Stimulated activated CD8-positive, alpha-beta memory T cell treated with anti-CD3 and anti-CD28 coated beads, Interleukin-2, amount 100 ng/mL, for 1 hour (primary cell): ENCODE results near the gene IGSF22.

Experiments
- DNase-seq, 2 donors: peaks; one replicate each; pipeline ENCODE4 v3.0.0-alpha.2; 2020; ENCODE audit warnings: low read depth in 2 of 2

IGSF22 gene

DNA sequence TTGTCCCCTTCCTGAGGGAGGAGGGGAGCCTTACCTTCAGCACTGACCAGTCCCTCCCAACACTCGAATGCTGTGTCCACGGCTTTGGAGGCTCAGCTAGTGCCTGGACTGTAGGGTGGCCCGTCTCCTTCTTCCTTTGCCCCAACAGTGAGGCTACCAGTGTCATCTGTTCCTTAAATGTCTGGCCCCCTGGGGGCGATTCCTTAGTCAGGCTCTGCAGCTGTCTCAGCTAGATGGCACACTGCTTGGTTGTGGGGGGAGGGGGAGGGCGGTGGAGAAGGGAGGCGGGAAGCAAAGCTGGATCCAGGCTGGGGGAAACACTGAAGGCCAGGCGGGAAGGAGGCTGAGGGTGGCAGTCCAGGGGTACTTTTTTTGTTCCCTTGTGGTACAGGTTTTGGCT, at the start of gene IGSF22:
Gene IGSF22 (minus strand): TSS at position 149 of the 400 bp plus-strand sequence. CDS start 1,952 bp downstream, outside the sequence.
- DNase-seq = no peak

DNA sequence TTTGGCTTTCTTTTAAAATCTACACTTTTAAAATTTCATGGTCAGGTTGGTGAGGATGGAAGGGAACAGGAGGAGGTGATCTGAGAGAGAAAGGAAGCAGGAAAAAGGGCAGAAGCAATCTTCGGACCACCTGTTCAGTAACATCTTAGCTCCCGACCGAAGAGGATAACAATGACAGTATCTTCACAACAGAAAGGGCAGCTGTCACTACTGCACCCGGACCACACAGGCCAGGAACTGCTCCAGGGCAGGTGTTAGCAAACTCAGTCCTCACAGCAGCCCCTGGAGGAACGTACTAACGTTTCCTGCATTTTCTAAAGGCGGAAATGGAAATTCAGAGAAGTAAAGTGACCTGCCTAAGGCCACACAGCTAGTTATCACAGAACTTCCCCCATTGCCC, 48.8 kb upstream of the IGSF22 start:
- no peak for DNase-seq

DNA sequence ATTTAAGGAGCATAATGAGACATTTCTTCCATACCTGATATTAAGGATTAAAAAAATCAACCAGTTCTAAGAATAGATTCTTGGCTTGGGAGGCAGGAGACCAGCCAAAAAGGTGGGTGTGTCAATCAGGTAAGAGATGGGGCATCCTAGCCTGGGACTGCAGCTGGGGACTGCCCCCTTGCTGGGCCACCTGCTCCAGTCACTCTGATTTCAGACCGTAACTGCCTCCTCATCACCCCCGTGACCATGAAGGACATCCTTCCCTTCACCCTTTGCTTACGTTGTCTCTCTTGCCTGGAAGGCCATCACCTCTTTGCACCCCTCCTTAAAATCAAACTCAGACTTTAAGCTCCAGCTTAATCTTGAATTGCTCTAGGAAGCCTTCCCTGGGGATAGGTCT, 47.7 kb upstream of the IGSF22 start:
- no peak for DNase-seq

DNA sequence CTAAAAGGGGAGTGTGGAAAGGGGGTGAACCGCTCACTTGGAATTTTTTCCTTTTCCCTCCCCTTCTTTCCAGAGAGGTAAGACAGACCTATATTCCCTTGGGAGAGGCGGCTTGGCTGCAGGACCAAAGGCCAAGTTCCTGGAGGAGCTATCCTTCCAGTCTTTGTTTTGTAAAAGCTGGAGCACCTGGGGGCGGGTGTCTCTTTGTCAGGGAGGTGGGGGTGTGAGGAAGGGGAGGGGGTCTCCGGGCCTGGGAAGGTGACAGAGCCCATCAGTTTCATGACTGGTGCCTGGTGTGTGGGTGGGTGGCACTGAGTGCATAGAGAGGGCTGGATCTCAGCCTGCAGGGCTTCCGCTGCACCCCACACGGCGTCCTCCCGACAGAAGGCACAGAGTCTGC, 47.1 kb upstream of the IGSF22 start:
- no peak for DNase-seq

DNA sequence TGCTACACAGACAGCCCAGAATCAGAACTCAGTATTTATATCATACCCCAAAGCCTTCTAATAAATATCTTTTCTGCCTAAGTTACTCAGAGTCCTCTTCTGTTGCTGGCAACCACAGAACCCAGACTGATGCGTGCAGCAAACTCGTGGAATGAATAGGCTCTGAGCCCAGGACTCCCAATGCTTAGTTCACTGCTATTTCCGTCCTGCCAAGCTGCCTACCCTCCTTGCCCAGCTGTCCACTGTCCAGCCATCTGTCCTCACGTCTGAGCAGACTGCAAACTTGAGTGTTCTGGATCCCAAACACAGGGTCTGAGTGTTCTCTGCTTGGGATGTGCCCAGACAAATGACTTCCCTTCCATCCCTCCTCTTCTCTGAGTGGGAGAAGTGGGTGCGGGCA, 46.2 kb upstream of the IGSF22 start:
- no peak for DNase-seq

DNA sequence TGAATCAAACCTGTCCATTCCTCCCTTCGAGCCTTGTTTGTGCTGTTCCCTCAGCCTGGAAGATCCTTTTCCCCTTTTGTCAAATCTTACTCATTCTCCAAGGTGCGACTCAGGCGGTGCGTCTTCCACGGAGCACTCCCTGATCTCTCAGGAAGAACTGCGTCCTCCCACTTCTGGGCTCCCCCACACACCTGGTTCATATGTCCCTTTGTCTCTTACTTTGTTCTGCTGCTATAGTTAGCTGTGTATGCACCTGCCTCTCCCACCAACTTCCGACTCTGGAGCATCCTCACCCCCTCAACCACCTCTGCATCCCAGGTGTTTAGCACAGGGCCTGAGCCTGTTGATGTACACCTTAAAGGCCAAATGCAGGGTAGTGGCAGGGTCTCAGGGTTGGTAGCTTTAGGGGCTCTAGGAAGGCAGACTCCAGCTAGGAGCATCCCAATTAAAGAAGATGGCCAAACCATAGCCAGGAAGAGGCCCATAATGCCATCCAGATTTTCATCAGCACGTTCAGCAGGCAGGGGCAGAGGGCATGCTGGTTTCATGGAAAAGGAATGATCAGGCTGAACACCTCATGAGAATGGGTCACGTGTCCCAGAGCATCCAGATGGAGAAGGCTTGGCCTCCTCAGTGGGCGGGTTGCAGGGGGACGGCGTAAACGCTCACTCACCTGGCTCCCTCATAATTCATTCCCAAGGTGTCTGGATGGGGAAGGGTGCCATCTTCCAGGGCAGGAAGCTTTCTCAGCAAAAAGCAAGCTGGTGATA, 45.5 kb upstream of the IGSF22 start:
- DNase-seq = no peak

DNA sequence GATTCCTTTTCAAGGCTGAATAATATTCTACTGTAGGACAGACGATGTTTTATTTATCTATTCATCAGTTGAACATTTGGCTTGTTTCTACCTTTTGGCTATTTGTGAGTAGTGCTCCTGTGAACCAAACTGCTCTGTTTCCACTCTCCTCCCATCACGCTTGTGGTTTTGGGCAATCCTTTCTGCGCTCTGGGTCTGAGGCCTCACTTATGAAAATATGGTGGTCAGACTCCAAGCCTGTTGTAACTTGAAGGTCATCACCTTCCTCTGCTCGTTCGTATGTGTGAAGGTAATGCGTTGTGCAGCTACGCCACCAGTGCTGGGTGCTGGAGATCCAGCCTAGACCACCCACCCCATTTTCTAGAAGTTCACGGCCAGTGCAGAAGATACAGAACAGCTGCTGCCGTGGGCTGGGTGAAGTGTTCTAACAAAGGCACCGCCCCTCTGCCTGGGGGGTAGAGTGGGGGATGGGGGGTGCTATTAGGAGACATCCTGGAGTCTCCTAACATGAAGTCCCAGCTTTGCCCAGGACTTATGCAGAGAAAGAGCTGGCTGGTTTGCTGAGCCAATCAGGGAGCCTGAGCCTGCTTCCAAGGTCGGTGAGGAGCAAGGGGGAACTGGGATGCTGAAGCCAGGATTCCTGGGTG, 44.6 kb upstream of the IGSF22 start:
- DNase-seq = no peak

DNA sequence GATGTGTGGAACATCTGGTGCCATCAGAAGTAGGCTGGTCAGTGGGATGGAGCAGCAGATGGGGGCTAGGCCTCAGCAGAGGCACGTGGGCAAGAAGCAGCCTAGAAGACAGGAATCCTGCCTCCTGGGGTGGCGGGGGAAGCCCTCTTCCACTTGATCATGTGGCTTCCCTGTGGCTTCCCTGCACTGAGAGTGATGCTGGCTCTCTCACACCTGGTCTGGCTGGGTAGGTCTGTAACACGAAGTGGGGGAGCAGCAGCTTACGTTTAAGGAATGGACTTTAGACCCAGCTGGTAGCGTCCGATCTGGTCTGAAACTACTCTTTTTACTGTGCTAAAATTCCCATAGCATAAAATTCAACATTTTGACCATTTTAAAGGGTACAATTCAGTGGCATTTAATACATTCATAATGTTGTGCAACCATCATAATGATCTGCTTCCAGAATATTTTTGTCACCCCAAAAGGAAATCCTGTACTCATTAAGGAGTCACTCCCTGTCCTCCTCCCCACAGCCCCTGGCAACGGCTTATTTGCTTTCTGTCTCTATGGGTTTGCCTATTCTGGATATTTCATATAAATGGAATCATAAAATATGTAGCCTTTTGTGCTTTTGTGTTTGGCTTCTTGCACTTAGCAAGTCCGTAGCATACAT, 43.9 kb upstream of the IGSF22 start:
- no peak for DNase-seq

DNA sequence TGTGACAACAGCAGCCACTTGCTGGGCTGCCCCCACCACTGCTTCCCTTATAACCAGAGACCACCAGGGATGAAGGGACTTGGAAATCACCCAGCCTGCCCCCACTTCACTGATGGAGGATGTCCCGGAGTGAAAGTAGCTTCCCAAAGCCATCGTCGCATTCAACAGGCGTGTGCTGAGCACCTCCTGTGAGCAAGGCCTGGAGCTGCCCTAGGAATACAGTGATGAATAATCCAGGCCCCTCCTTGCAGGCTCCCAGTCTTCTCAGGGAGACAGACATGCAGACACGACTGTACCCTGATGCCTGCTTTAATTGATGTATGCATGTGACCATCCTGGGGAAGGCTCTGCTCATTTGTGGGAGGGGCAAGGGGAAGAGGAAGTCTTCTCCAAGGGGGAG, 43.0 kb upstream of the IGSF22 start:
- DNase-seq = no peak

DNA sequence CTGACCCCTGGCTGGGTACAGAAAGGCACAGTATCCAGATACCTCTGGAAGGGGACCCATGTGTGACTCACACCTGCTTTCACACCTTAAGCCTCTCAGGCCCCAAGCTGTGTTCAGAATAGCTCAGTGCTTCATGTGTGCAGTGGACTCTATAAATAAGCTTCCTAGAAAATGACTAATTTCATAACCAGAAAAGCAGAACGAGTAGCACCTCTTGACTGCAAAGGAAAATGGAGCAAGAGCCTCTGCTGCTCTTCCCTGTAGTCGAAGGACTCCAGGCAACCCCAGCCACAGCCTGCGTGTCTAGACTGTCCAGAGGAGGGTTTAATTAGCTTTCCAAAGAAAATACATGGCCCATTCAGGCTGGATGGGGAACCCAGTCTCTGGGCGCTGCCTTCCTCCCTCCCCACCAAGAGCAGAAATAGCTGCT, 42.5 kb upstream of the IGSF22 start:
- DNase-seq = no peak

DNA sequence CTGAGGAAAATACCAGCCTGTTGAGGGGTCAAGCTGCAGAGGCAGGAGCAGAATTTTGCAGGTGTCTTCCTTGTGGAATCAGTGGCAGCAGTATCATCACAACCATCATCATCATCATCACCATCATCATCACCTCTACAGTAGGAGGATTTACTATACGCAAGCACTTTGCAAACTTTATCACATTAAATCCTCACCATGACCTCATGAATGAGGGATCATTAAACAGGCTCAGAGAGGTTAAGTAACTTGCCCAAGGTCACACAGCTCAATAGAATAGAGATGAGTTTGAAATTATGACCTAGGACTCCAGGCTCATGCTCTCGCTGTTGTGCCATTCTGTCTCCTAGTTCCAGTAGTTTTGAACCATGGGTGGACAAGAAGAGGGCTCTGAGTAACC, 40.0 kb upstream of the IGSF22 start:
- DNase-seq = no peak

DNA sequence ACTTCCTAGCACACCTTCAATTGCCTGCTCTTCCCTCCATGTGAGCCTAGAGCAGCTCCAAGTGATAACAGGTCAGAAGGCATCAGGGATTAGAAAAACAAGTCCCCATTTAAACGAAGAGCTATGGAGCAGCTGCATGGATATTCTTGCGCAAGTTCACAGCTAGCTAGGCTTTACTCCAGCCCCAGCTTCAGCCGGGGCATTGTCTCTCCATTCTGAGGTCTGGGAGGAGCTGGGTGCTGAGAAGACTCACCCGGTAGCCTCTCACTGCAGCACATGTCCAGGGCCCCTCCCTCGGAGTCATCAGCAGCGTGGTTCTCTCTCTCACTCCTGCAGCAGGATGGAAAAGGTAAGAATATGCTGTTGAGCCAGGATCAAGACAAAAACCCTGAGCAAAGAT, 39.6 kb upstream of the IGSF22 start:
- DNase-seq = no peak

DNA sequence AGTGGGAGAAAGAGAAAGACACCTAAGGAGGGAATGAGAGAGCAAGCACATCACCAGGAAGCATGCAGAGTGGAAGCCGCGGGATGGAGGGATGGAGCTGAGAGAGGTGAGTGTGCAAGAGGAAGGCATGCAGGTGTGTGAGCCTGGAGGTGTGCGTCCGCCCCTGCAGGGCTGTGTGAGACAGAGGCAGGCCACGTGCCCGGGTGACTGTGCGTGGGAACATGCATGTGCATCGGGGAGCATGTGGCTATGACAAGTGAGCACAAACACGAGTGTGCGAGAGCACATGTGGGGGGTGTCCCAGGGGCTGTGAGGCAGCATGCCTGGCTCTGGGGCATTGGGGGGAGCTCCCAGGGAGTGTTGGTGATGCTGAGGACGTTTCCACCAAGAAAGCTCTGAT, 35.8 kb upstream of the IGSF22 start:
- no peak for DNase-seq

DNA sequence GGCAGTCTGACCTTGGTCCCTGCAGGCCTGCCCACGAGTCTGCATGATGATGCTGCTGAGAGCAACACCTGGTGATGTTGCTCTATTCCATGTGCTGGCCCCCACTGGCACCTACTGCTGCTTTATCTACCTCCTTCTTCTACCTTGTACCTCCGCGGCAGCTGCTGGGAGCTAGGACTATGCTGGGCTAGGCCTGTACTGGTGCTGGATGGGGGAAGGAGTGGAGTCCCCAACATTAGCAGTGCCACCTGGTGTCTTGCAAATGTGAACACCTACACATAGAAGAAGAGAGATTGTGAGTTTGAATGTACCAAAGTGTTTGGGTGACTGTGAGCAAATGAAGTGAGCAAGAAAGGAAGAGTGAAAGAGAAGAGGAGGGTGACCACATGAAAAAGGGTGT, 35.2 kb upstream of the IGSF22 start:
- DNase-seq = no peak

DNA sequence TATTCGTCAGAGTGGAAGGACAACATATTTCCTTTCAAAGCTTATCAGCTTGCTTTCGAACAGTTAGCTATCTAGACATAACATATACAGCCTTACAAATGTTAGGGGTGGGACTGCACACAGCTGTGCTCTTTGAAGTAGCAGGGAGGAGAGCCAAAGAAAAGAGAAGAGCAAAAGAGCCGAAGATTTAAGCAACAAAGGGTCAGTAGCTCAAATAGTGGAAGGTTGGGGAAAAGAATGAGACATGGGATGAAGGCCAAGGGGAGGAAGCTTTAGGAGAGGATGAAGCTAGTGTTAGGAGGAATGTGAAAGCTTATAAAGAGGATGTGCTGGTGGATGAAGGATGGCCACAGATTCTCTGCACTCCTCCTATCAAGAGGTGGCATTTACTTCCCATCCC, 31.8 kb upstream of the IGSF22 start:
- DNase-seq = no peak

DNA sequence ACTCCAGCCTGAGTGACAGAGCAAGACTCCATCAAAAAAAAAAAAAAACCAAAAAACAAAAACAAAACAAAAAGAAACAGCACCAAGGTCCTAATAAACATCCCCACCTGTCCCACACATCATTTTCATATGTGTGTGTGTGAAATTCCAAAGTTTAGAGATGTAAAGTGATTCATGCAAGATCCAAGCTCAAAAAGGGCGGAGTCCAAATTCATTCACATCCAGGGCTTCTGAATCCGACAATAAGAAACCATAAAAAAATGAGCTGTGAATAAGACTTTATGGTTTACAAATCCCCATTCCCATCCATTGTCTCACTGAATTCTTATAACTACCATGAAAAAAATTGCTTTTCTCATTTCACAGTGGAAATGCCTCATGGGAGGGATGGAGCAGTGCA, 30.9 kb upstream of the IGSF22 start:
- DNase-seq = no peak

DNA sequence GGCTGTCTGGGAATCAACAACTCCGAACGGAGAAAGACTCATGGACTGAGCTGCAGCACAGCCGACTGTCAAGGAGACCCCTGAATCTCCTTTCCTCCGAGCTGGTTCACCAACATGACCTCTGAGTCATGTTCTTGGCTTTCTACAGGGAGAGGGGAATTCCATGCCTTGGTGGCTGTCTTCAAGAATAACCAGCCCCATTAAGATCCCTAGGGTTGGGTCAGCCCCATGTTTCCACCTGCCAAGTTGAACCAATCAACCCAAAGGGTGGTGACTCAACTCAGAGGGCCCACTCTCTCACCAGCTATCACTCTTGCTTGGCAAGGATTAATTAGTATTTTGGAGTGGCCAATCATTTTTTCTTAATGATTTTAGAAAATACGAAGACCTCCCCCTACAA, 28.3 kb upstream of the IGSF22 start:
- DNase-seq = no peak

DNA sequence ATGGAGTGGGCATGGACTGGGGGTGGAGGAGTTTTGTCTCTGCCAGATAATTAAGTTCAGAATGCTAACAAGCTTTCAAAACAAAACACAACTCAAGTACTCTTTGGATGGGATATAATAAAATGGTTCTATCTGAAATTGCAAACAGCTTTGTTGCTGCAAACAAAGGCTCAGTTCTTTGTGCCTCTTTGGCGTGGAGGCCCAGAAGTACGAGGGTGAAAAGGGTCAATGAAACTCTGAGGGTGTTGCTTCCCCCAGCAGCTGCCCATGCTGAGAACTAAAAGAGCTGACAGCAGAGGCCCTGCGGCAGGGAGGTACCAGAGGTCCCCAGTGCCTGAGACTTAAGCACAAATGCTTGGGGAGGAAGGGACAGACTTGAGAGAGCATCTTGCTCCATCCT, 26.5 kb upstream of the IGSF22 start:
- DNase-seq = no peak

DNA sequence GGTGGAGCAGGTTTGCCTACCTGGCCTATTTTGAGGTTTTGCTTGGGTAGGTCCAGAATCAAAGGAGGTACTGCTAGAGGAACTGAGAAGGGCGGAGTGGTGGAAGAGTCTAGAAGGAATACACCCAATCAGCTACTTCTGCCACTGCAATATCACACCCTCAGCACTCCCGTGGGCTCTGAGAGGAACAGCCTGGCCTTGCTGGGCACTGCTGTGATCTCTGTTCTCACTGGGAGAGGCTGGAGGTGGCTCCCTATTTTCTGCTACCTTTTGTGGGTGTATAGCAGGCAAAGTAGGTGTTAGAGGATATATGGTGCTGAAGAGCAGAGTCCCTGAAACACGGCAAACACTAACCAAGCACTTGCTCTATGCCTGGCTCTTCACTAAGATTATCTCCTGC, 25.0 kb upstream of the IGSF22 start:
- DNase-seq = no peak

DNA sequence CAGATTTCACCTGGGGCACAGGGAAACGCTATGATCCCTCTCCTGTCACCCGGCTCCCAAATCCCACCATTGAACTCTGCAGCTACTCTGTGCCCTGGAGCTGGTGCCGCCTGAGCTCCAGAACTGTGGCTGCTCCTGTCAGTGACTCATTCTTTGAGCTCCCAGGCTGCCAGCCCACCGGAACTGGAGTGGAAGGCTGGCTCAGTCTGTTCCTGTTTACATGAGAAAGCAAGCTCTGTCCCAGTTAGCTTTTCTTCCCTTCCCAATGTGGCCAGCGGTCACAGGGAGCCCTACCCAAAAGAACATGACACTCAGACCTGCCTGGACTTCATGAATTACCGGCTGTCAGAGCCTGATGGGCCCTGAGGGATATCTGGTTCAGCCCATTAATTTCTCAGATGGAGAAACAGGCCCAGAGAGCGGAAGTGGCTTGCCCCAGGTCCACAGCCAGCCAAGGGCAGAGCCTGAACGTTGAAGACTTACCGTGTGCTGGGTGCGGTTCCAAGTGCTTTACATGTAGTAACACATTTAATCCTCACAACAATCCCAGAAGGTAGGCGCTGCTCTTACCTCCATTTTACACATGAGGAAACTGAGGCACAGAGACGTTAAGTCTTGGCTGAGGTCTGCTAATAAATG, 23.8 kb upstream of the IGSF22 start:
- DNase-seq = no peak

DNA sequence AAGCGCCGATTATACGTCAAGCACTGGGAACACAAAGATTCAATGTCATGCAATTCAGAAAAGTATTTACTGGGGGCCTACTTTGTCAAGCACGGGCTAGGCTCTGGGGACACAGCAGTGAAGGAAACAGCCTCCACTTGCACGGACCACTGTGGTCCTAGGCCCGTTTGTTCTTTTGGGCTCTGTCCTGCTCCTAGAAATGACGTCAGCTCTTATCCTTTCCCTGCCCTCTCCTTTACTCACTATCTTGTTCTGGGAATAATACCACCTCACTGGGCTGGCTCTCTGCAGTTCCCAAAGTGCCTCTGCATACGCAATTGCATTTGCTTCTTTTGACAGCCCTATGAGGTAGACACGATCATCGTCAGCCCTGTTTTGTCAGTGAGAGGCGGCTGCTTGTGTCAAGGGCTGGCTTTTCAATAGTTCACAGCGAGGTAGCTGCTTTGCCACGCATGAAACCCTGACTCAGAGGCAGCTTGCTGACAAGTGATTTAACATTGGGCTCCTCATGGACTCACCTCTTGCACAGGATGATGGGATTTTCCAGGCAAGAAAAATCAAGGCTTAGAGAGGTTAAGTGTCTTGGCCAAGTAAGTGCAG, 22.9 kb upstream of the IGSF22 start:
- DNase-seq = no peak

DNA sequence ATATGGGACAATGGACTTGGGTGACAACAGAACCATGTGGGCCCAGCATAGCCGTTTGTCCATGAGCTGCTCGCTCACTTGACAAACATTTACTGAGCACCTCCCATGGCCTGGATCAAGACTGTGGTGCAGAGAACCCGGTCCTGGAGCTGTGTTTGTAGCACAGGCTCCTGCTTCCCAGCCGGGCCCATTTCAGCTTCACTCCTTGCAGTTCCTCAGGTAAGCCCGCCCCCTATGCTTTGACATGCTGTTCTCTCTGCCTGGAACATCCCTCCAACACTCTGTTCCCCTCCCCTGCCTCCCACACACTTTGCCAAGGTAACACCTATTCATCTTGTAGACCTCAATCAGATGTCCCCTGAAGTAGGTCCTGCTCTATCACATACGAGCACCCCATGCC, 19.3 kb upstream of the IGSF22 start:
- DNase-seq = no peak
